Activated naive CD8-positive, alpha-beta T cell treated with anti-CD3 and anti-CD28 coated beads for 36 hours (primary cell): ENCODE data around the gene PPP1R3D. TPM values are rescaled to one million over a fixed set of nuclear protein-coding genes. Genes with fewer than 3 reads are reported as not detected.

Experiments used
- DNase-seq: peaks from one replicate; pipeline ENCODE4 v3.0.0; 2021
- H3K27ac Mint-ChIP-seq: one replicate; pipeline ENCODE4 v1.8.0; 2022; ENCODE audit warnings: mild to moderate bottlenecking, moderate library complexity, mixed read lengths
- H3K27me3 Mint-ChIP-seq: one replicate; pipeline ENCODE4 v1.8.0; 2022; ENCODE audit warnings: mild to moderate bottlenecking, mixed read lengths
- H3K36me3 Mint-ChIP-seq: one replicate; pipeline ENCODE4 v1.8.0; 2021; ENCODE audit warnings: mild to moderate bottlenecking, mixed read lengths
- H3K4me1 Mint-ChIP-seq: one replicate; pipeline ENCODE4 v1.8.0; 2021; ENCODE audit warnings: mixed read lengths
- H3K4me3 Mint-ChIP-seq: one replicate; pipeline ENCODE4 v1.8.0; 2022; ENCODE audit warnings: mild to moderate bottlenecking, moderate library complexity, mixed read lengths
- H3K9me3 Mint-ChIP-seq: one replicate; pipeline ENCODE4 v1.8.0; 2022; ENCODE audit warnings: mixed read lengths
- total RNA-seq, 2 experiments: library from RNA; stranded (reverse); gene quantifications; one replicate each; pipeline ENCODE4 v1.2.3, GENCODE V29; 2021

The PPP1R3D gene, protein sequence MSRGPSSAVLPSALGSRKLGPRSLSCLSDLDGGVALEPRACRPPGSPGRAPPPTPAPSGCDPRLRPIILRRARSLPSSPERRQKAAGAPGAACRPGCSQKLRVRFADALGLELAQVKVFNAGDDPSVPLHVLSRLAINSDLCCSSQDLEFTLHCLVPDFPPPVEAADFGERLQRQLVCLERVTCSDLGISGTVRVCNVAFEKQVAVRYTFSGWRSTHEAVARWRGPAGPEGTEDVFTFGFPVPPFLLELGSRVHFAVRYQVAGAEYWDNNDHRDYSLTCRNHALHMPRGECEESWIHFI
- total RNA-seq: 1 to 10 TPM; 4.0 to 4.2 TPM

DNA sequence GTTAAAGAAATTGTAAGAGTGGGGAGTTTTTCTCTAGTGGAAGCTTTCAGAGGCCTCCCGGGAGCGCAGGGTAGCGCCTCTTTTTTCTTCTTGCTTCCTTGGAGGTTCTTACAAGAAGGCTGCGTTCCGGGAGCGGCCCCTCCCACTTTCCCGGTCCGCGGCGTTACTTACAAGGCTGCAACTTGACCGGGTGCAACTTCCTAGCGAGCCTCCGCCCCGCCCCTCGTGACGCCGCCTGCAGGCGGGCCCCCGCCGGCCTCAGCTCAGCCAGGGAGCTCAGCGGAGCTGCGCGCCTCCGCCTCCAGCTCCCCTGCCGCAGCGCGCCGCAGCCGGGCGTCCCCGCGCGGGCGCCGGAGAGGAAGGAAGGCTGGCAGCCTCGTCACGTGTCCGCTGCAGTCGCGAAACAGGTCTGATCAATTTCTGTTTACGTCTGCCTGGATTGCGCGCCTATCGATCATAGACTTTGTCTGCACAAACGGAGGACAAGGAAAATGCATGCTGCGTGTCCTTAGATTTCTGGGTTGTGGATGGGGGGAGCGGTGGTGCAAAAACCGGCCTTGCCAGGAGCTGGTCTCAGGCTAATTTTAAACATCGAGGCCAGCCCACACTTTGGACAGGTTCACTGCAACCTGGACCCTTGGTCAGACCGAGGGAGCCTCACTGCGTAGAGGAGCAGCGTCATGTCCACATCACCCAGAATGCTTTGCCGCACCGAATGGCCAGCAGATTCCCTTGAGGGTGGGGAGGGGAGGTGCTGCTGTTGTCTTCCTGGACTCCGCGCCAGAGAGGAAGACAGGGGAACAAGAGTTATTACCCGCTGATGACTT is at the start of gene PPP1R3D, which contains the start of gene FAM217B:
PPP1R3D (minus strand) TSS at position 177 of the 827 bp plus-strand sequence. CDS start 374 bp downstream, outside the sequence.
FAM217B (plus strand) TSS at position 261 of the 827 bp plus-strand sequence. CDS start 3,555 bp downstream, outside the sequence.
- H3K27me3 Mint-ChIP-seq: no peaks in the 10 kb centered on the region
- H3K4me3 Mint-ChIP-seq: peak within 1 kb of the TSS; percentile 92
- H3K36me3 Mint-ChIP-seq: peaks cover 22% of the 10 kb centered on the region
- peaks cover 1% of the 10 kb centered on the region for H3K9me3 Mint-ChIP-seq
- H3K27ac Mint-ChIP-seq: peak within 1 kb of the TSS; percentile 97
- peaks cover 42% of the 10 kb centered on the region for H3K4me1 Mint-ChIP-seq
- DNase-seq: peak; percentile 93

DNA sequence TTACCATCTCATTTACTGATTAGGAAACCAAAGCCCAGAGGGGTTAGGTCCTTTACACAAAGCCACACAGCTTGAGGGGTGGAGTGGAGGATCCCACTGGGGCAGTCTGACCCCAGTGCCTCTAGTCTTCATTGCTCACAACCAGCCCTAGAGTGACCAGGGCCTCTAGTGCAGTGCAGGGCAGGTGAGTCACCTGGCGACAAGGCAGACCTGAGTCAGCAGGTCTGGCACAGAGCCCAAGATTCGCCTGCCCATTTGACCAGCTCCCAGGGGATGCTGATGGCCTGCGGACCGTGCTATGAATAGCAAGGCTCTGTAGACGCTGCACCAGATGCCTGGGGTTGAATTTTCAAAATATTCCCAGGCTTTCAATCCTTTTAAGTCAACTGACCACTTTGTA is 48.0 kb upstream of the PPP1R3D start:
- Mint-ChIP-seq H3K9me3 (no peaks in the 10 kb centered on the region), H3K27me3 (no peaks in the 10 kb centered on the region), H3K36me3 (peaks cover 2% of the 10 kb centered on the region), H3K4me3 (no peak overlapping the region), H3K27ac (no peak overlapping the region), H3K4me1 (no peaks in the 10 kb centered on the region)
- no peak for DNase-seq

DNA sequence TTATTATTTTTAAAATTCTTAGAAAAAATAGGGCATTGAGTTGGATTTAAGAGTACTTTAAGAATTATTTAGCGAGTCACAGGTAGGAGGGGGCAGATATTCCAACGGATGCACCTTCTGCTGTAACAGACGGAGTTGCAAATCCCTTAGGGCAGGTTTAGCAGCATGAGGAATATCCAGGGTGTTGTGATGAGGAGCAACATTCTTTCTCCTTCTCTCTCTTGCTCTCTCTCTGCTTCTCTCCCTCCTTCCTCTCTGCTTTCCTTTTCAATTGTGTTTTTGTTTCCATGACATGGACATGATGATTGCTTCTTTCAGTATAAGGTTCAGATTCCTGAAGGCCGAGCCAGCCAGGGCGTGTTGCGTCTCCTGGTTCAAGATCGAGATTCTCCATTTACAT is 47.0 kb upstream of the PPP1R3D start:
- Mint-ChIP-seq H3K9me3 (peaks cover under 1% of the 10 kb centered on the region), H3K4me3 (no peak overlapping the region), H3K4me1 (no peaks in the 10 kb centered on the region), H3K27me3 (no peaks in the 10 kb centered on the region), H3K27ac (no peak overlapping the region), H3K36me3 (peaks cover 2% of the 10 kb centered on the region)
- no peak for DNase-seq

DNA sequence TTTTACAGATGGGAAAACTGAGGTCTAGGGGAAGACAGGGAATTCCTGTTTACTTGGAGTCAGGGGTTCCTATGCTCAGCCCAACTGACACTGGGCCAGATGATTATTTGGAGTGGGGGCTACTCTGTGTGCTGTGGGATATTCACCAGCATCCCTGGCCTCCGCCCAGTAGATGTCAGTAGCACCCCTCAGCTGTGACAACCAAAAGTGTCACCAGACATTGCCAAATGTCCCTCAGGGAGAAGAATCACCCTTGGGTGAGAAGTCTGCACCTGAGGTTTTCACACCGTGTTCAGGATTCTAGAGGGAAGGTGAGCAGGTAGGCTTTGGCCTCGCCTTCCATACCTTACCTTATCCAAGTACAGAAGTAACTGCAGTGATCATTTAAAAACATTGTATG is 45.8 kb upstream of the PPP1R3D start:
- H3K4me3 Mint-ChIP-seq: no peak overlapping the region

DNA sequence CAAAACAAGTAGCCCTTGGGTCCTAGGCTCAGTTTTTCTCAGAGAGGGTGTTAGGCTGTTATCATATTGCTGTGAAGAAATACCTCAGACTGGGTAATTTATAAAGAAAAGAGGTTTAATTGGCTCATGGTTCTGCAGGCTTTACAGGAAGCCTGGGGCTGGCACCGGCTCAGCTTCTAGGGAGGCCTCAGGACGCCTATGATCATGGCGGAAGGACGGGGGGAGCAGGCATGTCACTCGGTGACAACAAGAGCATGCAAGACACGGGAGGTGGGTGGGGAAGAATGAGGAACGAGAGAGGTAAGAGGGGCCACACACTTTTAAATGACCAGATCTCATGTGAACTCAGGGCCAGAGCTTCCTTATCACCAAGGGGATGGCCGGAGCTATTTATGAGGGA is 45.1 kb upstream of the PPP1R3D start:
- Mint-ChIP-seq H3K4me3 (no peak overlapping the region), H3K27ac (no peak overlapping the region), H3K9me3 (peaks cover 3% of the 10 kb centered on the region), H3K27me3 (no peaks in the 10 kb centered on the region), H3K4me1 (no peaks in the 10 kb centered on the region), H3K36me3 (peaks cover 6% of the 10 kb centered on the region)
- DNase-seq: no peak

More for the DNA sequence above, 45.8 kb upstream of the PPP1R3D start:
- Mint-ChIP-seq H3K27me3 (no peaks in the 10 kb centered on the region), H3K27ac (no peak overlapping the region), H3K9me3 (peaks cover 3% of the 10 kb centered on the region), H3K36me3 (peaks cover 4% of the 10 kb centered on the region), H3K4me1 (no peaks in the 10 kb centered on the region)
- DNase-seq: peak; percentile 5

DNA sequence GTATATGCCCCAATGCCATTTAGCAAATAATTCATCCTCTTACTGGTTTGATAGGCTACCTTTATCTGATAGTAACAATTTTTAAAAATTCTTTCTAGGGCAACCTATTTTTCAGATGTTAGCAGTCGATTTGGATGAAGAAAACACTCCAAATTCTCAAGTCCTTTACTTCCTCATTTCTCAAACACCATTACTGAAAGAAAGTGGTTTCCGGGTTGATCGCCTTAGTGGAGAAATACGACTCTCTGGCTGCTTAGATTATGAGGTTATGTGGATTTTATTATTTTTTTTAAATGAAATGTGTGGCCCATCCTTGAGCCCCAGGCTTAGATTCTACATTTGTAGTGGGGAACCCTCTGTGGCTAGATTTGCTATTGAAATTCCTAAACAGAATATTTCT is 44.4 kb upstream of the PPP1R3D start:
- no peak overlapping the region for H3K4me3 Mint-ChIP-seq
- no peaks in the 10 kb centered on the region for H3K27me3 Mint-ChIP-seq
- no peaks in the 10 kb centered on the region for H3K4me1 Mint-ChIP-seq
- peaks cover 6% of the 10 kb centered on the region for H3K36me3 Mint-ChIP-seq
- H3K27ac Mint-ChIP-seq: no peak overlapping the region
- no peak for DNase-seq
- peaks cover 3% of the 10 kb centered on the region for H3K9me3 Mint-ChIP-seq

DNA sequence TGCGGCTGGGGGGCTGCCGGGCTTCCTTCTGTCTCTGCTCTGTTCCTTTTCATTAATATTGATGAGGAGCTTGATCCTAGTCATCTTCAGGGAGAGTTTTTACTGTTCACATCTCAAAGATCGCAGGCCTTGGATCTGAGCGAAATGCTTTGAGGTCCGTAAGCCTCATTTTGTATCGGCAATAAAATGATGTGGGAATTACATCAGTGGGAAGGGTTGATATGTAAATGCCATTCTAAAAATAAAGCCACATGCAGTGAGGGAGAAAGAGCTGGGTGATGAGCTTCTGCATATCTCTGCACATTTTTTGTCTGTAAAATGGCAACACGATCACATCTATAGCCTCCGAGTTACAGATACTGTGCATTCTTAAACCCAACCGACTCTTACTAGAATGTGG is 43.0 kb upstream of the PPP1R3D start:
- Mint-ChIP-seq H3K4me1 (no peaks in the 10 kb centered on the region), H3K4me3 (no peak overlapping the region), H3K27ac (no peak overlapping the region), H3K9me3 (peaks cover 3% of the 10 kb centered on the region), H3K36me3 (peaks cover 6% of the 10 kb centered on the region), H3K27me3 (no peaks in the 10 kb centered on the region)
- DNase-seq: no peak

DNA sequence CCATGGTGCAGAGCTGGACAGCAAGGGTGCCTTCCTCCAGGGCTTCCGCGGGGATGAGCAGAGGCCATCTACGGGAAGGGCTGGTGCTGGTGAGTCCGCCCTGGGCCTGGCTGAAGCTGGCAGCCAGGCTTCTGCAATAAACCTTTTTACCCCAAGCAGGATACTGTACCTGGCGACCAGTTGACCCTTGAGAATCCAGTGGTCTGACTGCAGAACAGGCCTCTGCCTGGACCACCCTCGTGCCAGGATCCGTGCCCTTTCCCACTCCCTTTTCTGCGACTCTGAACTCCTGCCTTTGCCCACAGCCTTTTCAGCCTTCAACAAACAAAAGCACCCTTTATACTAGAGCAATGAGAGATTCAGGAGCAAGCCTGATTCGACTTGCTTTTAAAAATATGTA is 37.0 kb upstream of the PPP1R3D start:
- H3K27me3 Mint-ChIP-seq: no peaks in the 10 kb centered on the region
- peaks cover 1% of the 10 kb centered on the region for H3K9me3 Mint-ChIP-seq
- no peak for DNase-seq
- H3K27ac Mint-ChIP-seq: no peak overlapping the region
- peaks cover 10% of the 10 kb centered on the region for H3K36me3 Mint-ChIP-seq
- H3K4me3 Mint-ChIP-seq: no peak overlapping the region
- H3K4me1 Mint-ChIP-seq: no peaks in the 10 kb centered on the region

DNA sequence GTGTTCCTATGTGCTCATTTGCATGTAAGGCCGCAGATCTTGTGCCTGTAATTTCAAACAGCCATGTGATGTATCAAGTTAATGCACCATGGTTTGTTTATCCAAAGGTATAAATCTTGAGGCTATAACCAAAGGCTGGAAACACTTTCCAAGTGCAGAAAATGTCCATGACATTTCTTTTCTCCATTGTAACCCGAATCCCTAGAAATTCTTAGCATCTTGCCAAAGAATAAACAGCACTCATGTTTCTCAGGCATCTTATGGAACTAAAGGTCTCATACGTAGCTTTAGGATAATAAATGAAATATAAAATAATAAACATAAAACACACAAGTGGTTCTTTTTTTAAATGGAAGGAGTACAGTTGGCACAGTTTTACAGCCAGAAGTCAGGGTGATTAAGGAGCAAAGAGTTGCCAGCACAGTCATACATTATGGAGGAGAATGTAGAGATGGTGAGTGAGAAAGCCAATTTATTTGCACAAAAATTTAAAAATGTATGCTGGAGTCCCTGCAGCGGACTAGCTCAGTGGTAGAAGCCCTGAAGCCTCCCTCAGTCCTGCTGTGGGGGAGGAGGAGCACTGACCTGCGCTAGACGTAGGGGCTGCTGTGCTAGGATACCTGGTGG is 36.2 kb upstream of the PPP1R3D start:
- H3K36me3 Mint-ChIP-seq: peaks cover 11% of the 10 kb centered on the region
- H3K9me3 Mint-ChIP-seq: no peaks in the 10 kb centered on the region
- no peak overlapping the region for H3K27ac Mint-ChIP-seq
- no peaks in the 10 kb centered on the region for H3K27me3 Mint-ChIP-seq
- no peak overlapping the region for H3K4me3 Mint-ChIP-seq
- no peaks in the 10 kb centered on the region for H3K4me1 Mint-ChIP-seq
- DNase-seq: no peak

DNA sequence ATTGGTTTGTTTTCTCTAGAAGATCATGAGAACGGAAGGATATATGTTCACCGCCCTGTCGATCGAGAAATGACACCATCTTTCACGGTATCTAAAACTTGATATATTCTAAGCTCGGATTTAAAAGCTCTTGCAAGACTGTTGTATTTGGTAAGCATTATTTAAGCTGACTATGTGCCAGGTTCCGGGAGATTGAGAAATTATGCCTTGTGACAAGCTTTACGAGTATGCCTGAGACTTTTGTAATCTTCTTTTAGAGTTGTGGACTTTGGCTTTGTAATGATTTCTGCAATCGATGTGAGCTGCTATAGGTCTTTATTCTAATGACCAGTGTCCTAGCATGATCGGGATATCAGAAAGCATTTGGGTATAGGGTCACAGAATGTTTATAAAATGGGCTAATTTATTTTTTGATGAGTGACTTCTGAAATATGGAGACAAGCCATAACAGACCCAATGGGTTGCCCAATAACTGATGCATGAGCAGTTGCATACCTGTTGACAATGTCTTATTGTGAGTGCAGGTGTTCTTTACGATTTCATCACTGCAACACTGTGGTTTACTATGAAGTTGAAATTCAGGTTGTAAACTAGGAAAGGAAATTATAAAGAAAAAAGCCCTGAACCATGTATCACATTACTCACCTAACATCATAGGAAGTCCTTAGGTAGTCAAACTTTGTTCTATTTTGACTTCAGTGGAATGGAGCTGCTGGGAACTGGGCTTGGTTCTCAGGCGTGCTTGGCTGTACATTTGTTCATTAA is 32.1 kb upstream of the PPP1R3D start:
- Mint-ChIP-seq H3K27me3 (no peaks in the 10 kb centered on the region), H3K4me1 (no peaks in the 10 kb centered on the region), H3K4me3 (no peak overlapping the region), H3K36me3 (peaks cover 9% of the 10 kb centered on the region), H3K27ac (no peak overlapping the region), H3K9me3 (no peaks in the 10 kb centered on the region)
- DNase-seq: no peak

DNA sequence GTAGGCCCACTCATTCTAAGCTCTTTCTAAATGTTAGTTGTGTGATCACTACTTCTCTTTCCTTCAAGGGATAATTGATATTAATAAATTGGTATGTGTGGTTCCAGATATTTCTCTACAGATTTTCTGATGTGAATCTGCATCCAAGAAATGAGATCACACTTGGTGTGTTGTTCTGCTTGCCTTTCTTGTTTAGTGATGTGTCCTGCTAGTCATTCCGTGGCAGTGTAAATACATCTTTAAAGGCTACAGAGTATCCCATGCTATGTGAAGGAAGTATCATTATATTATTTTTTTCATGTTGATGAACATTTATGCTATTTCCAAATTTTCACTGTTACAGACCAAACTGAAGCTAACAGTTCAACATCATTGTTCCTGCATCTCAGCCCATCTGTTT is 31.3 kb upstream of the PPP1R3D start:
- Mint-ChIP-seq H3K4me1 (no peaks in the 10 kb centered on the region), H3K27ac (no peak overlapping the region), H3K27me3 (no peaks in the 10 kb centered on the region), H3K36me3 (peaks cover 9% of the 10 kb centered on the region), H3K4me3 (no peak overlapping the region), H3K9me3 (no peaks in the 10 kb centered on the region)
- no peak for DNase-seq

DNA sequence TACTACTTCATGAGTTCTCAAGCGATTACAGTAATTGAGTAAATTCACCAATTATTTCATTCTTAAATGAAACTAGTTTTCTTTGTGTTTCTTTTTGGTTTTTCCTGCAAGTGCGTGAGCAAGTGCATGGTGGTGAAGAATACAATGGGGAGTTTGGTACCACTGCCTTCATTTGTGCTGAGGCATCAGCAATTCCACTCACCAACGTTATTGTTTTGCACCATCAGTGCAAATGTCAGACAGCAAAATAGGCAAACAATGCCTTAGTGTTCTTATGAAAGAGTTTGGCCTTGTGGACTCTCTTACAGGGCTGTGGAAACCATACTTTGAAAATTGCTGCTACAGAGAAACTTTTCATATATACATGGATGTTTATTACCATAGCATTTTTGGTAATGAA is 26.3 kb upstream of the PPP1R3D start:
- Mint-ChIP-seq H3K36me3 (no peaks in the 10 kb centered on the region), H3K9me3 (no peaks in the 10 kb centered on the region), H3K4me3 (no peak overlapping the region), H3K4me1 (no peaks in the 10 kb centered on the region), H3K27me3 (no peaks in the 10 kb centered on the region), H3K27ac (no peak overlapping the region)
- no peak for DNase-seq

DNA sequence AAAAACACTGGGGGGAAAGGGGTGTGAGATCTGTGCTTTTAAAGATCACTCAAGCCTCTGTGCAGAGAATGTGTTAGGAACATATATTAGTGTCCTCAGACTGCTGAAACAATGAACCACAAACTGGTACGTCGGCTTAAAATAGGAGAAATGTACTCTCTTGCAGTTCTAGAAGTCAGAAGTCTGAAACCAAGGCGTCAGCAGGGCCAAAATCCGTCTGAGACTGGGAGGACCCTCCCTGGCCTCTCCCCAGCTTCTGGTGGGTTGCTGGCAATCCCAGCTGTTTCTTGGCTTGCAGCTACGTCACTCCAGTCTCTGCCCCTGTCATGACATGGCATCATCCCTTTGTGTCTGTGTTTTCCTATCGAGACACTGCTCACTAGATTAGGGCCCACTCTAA is 22.1 kb upstream of the PPP1R3D start:
- Mint-ChIP-seq H3K36me3 (no peaks in the 10 kb centered on the region), H3K9me3 (no peaks in the 10 kb centered on the region), H3K4me3 (no peak overlapping the region), H3K27me3 (no peaks in the 10 kb centered on the region), H3K4me1 (no peaks in the 10 kb centered on the region), H3K27ac (no peak overlapping the region)
- DNase-seq: no peak

DNA sequence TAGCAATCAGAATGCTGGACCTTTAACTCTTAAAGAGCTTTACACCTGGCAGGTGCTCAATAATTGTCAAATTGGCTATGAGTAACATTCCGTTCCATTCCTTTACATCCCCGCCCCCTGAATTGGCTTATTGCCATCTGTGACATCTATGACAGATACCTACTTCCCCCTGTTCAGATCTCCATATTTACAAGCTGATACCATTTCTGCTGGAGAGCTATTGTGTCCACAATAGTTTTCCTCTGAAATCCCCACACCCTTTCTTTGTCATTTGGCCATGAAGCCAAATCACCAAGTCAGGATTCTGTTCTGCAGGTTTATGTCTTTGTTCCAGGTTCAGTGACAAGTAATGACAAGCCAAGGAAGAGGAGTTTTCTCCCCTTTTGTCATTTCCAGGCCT is 21.3 kb upstream of the PPP1R3D start:
- Mint-ChIP-seq H3K36me3 (no peaks in the 10 kb centered on the region), H3K4me3 (no peak overlapping the region), H3K27ac (no peak overlapping the region), H3K9me3 (no peaks in the 10 kb centered on the region), H3K27me3 (no peaks in the 10 kb centered on the region), H3K4me1 (no peaks in the 10 kb centered on the region)
- DNase-seq: no peak

DNA sequence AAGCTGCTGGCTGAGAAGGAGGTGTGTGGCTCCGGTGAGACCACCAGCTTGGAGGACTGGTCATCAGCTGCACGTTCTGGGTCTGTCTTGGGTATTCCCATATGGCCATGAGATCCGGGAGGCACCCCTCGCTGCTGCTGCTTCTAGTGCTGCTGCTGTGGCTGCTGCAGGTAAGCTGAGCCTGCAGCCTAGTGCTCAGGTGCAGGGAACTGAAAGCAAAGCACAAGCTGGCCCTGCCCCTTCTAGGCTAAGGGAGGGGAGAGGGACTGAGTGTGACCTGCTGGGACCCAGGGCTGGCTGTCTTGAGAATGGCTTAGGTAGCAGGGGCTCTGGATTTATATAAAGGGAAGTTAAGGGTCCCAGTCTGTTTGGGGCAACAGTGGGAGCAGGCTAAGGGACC is 18.5 kb upstream of the PPP1R3D start:
- DNase-seq: no peak
- H3K36me3 Mint-ChIP-seq: no peaks in the 10 kb centered on the region
- H3K9me3 Mint-ChIP-seq: no peaks in the 10 kb centered on the region
- no peaks in the 10 kb centered on the region for H3K27me3 Mint-ChIP-seq
- H3K4me1 Mint-ChIP-seq: no peaks in the 10 kb centered on the region
- no peak overlapping the region for H3K4me3 Mint-ChIP-seq
- no peak overlapping the region for H3K27ac Mint-ChIP-seq
